HUES64 (cell line): ENCODE measurements around the gene HOXD10.

Source experiments
- H3K27ac ChIP-seq: 2 replicates; pipeline ENCODE4 v1.7.0; 2013; ENCODE audit warnings: low read depth, low read length, inconsistent platforms
- H3K27me3 ChIP-seq: 2 replicates; pipeline ENCODE4 v1.6.1; 2013; ENCODE audit warnings: mild to moderate bottlenecking, low read length; ENCODE audit not compliant: insufficient read depth
- H3K36me3 ChIP-seq: 2 replicates; pipeline ENCODE4 v1.6.1; 2013; ENCODE audit warnings: mild to moderate bottlenecking, low read length; ENCODE audit not compliant: insufficient read depth
- H3K4me1 ChIP-seq: 2 replicates; pipeline ENCODE4 v1.6.1; 2013; ENCODE audit warnings: mild to moderate bottlenecking, low read length, moderate library complexity; ENCODE audit not compliant: insufficient read depth
- H3K4me3 ChIP-seq: 2 replicates; pipeline ENCODE4 v1.5.1; 2013; ENCODE audit warnings: mild to moderate bottlenecking, low read length, moderate library complexity
- H3K9ac ChIP-seq: 2 replicates; pipeline ENCODE4 v1.6.1; 2013; ENCODE audit warnings: mild to moderate bottlenecking, low read depth, low read length
- H3K9me3 ChIP-seq: 2 replicates; pipeline ENCODE4 v1.6.1; 2013; ENCODE audit warnings: low read depth, low read length; ENCODE audit not compliant: insufficient read depth
- whole genome bisulfite sequencing: fragments of 150-250, 120-280 bp; methylation state at CpG from one replicate; pipeline ENCODE4 v1.1.7; 2013; ENCODE audit warnings: missing lambda C conversion rate; 5-methylcytosine and 5-hydroxymethylcytosine counted together

Gene HOXD10

GRCh38 chr2:176091329-176092258 lies 25.0 kb upstream of the HOXD10 start:
- H3K4me1 ChIP-seq = peaks cover 16% of the 10 kb centered on the region
- H3K4me3 ChIP-seq = no peak overlapping the region; the same call in 1 of the 2 replicates

GRCh38 chr2:176092270-176093144 lies 24.1 kb upstream of the HOXD10 start, which contains the start of gene HOXD13:
Gene HOXD13 (plus strand): TSS chr2:176092721. CDS start chr2:176092891, 170 bp downstream.
- peaks cover 100% of the 10 kb centered on the region for H3K27me3 ChIP-seq
- H3K27ac ChIP-seq = no peak within 1 kb of the TSS
- H3K4me3 ChIP-seq = peak within 1 kb of the TSS; percentile 33
- H3K9me3 ChIP-seq = no peaks in the 10 kb centered on the region
- H3K36me3 ChIP-seq = no peaks in the 10 kb centered on the region
- H3K4me1 ChIP-seq = peaks cover 19% of the 10 kb centered on the region
- under 1% methylated on average over 95 of the region's 95 CpGs for WGBS
- no peak within 1 kb of the TSS for H3K9ac ChIP-seq

More at GRCh38 chr2:176091329-176092258, 25.0 kb upstream of the HOXD10 start:
- H3K36me3 ChIP-seq = no peaks in the 10 kb centered on the region
- no peak overlapping the region for H3K9ac ChIP-seq
- H3K9me3 ChIP-seq = no peaks in the 10 kb centered on the region
- H3K27me3 ChIP-seq = peaks cover 100% of the 10 kb centered on the region
- 3% methylated on average over 31 of the region's 31 CpGs for WGBS
- H3K27ac ChIP-seq = no peak overlapping the region

GRCh38 chr2:176093145-176093897 lies 23.3 kb upstream of the HOXD10 start:
- no peak overlapping the region for H3K9ac ChIP-seq
- no peaks in the 10 kb centered on the region for H3K36me3 ChIP-seq
- no peaks in the 10 kb centered on the region for H3K9me3 ChIP-seq
- H3K27ac ChIP-seq = no peak overlapping the region
- H3K4me1 ChIP-seq = peaks cover 19% of the 10 kb centered on the region
- WGBS = 2% methylated on average over 53 of the region's 53 CpGs
- H3K4me3 ChIP-seq = peak overlapping the region; percentile 33
- H3K27me3 ChIP-seq = peaks cover 100% of the 10 kb centered on the region

- no peaks in the 10 kb centered on the region for H3K9me3 ChIP-seq
- 5% methylated on average over 5 of the region's 8 CpGs for WGBS
- peaks cover 21% of the 10 kb centered on the region for H3K4me1 ChIP-seq
- no peaks in the 10 kb centered on the region for H3K36me3 ChIP-seq
- no peak overlapping the region for H3K9ac ChIP-seq
- H3K4me3 ChIP-seq = no peak overlapping the region
- no peak overlapping the region for H3K27ac ChIP-seq
- peaks cover 100% of the 10 kb centered on the region for H3K27me3 ChIP-seq
Measured at GRCh38 chr2:176093898-176094249, 22.7 kb upstream of the HOXD10 start.

- H3K36me3 ChIP-seq = no peaks in the 10 kb centered on the region
- no peaks in the 10 kb centered on the region for H3K9me3 ChIP-seq
- no peak overlapping the region for H3K9ac ChIP-seq
- no peak overlapping the region for H3K27ac ChIP-seq
- H3K4me1 ChIP-seq = peaks cover 19% of the 10 kb centered on the region
- H3K4me3 ChIP-seq = no peak overlapping the region
- WGBS = 5% methylated on average over 11 of the region's 12 CpGs
- peaks cover 100% of the 10 kb centered on the region for H3K27me3 ChIP-seq
Measured at GRCh38 chr2:176094349-176094748, 22.2 kb upstream of the HOXD10 start.

GRCh38 chr2:176095421-176095820 lies 21.2 kb upstream of the HOXD10 start:
- no peak overlapping the region for H3K9ac ChIP-seq
- no peak overlapping the region for H3K27ac ChIP-seq
- H3K36me3 ChIP-seq = no peaks in the 10 kb centered on the region
- no peaks in the 10 kb centered on the region for H3K9me3 ChIP-seq
- H3K4me3 ChIP-seq = no peak overlapping the region
- peaks cover 100% of the 10 kb centered on the region for H3K27me3 ChIP-seq
- H3K4me1 ChIP-seq = peaks cover 19% of the 10 kb centered on the region
- WGBS = 14% methylated on average over 5 of the region's 5 CpGs

GRCh38 chr2:176096243-176096985 lies 20.2 kb upstream of the HOXD10 start:
- H3K9ac ChIP-seq = no peak overlapping the region
- WGBS = 2% methylated on average over 16 of the region's 16 CpGs
- H3K36me3 ChIP-seq = no peaks in the 10 kb centered on the region
- peak overlapping the region; percentile 29; the same call in 1 of the 2 replicates for H3K27ac ChIP-seq
- peak overlapping the region; percentile 47 for H3K4me3 ChIP-seq
- H3K9me3 ChIP-seq = no peaks in the 10 kb centered on the region
- H3K4me1 ChIP-seq = peaks cover 19% of the 10 kb centered on the region
- peaks cover 100% of the 10 kb centered on the region for H3K27me3 ChIP-seq

GRCh38 chr2:176096986-176097819 lies 19.4 kb upstream of the HOXD10 start:
- under 1% methylated on average over 41 of the region's 45 CpGs for WGBS
- H3K27me3 ChIP-seq = peaks cover 100% of the 10 kb centered on the region
- H3K4me3 ChIP-seq = peak overlapping the region; percentile 47
- peaks cover 19% of the 10 kb centered on the region for H3K4me1 ChIP-seq
- H3K36me3 ChIP-seq = no peaks in the 10 kb centered on the region
- H3K9me3 ChIP-seq = no peaks in the 10 kb centered on the region
- no peak overlapping the region for H3K9ac ChIP-seq
- H3K27ac ChIP-seq = peak overlapping the region; percentile 86; the same call in 1 of the 2 replicates

GRCh38 chr2:176097820-176098365 lies 18.7 kb upstream of the HOXD10 start:
- peak overlapping the region; percentile 29; the same call in 1 of the 2 replicates for H3K4me3 ChIP-seq
- no peaks in the 10 kb centered on the region for H3K9me3 ChIP-seq
- H3K4me1 ChIP-seq = peaks cover 19% of the 10 kb centered on the region
- WGBS = 2% methylated on average over 18 of the region's 18 CpGs
- no peak overlapping the region for H3K9ac ChIP-seq
- no peaks in the 10 kb centered on the region for H3K36me3 ChIP-seq
- H3K27me3 ChIP-seq = peaks cover 100% of the 10 kb centered on the region
- H3K27ac ChIP-seq = no peak overlapping the region
